Activated T-cell treated with anti-CD3 and anti-CD28 coated beads, Interleukin-2, amount 50 U/mL, for 48 hours (primary cell): ENCODE measurements around the gene GYS1.
A peak's percentile ranks its signal among the peaks of the same experiment; 100 is the strongest.

Experiments
- DNase-seq, 2 experiments: peaks; one replicate each; pipeline ENCODE4 v3.0.0-alpha.2; 2020

The GYS1 gene

GRCh38 chr19:48962849-48963165 lies 30.3 kb downstream of the GYS1 start:
- peak in 1 of 2 experiments; percentile 21 for DNase-seq

- peak; percentile 48 to 55 for DNase-seq
Measured at GRCh38 chr19:48962029-48962848, 30.9 kb downstream of the GYS1 start.

- DNase-seq = peak in 1 of 2 experiments; percentile 19
Measured at GRCh38 chr19:48961673-48962028, 31.5 kb downstream of the GYS1 start.

GRCh38 chr19:48961051-48961649 lies 32.0 kb downstream of the GYS1 start:
- DNase-seq = peak in 1 of 2 experiments; percentile 25

- DNase-seq = no peak
Measured at GRCh38 chr19:48959341-48960239, 33.5 kb downstream of the GYS1 start.

- DNase-seq = no peak
Measured at GRCh38 chr19:48958006-48958405, 35.1 kb downstream of the GYS1 start.

- DNase-seq = no peak
Measured at GRCh38 chr19:48955308-48955958, 37.7 kb downstream of the GYS1 start.

- peak; percentile 97 to 98 for DNase-seq
Measured at GRCh38 chr19:48954595-48955307, 38.4 kb downstream of the GYS1 start, which contains the start of gene BAX. BAX (plus strand) TSS chr19:48954875; CDS start chr19:48954929, 54 bp downstream.

- DNase-seq = peak in 1 of 2 experiments; percentile 26
Measured at GRCh38 chr19:48953990-48954594, 39.0 kb downstream of the GYS1 start.

GRCh38 chr19:48953141-48953540 lies 40.0 kb downstream of the GYS1 start:
- no peak for DNase-seq

- DNase-seq = no peak
Measured at GRCh38 chr19:48950830-48951519, 42.1 kb downstream of the GYS1 start.

GRCh38 chr19:48950159-48950558 lies 43.0 kb downstream of the GYS1 start:
- DNase-seq = no peak

GRCh38 chr19:48947258-48947542 lies 45.9 kb downstream of the GYS1 start:
- no peak for DNase-seq

GRCh38 chr19:48946463-48947257 lies 46.4 kb downstream of the GYS1 start:
- DNase-seq = no peak

- no peak for DNase-seq
Measured at GRCh38 chr19:48945817-48946216, 47.3 kb downstream of the GYS1 start.

- no peak for DNase-seq
Measured at GRCh38 chr19:48945415-48945814, 47.7 kb downstream of the GYS1 start.

GRCh38 chr19:48943081-48943480 lies 50.0 kb downstream of the GYS1 start:
- no peak for DNase-seq

GRCh38 chr19:48940902-48941301 lies 52.2 kb downstream of the GYS1 start:
- no peak for DNase-seq

- DNase-seq = no peak
Measured at GRCh38 chr19:48938256-48938655, 54.9 kb downstream of the GYS1 start.

GRCh38 chr19:48935864-48936263 lies 57.2 kb downstream of the GYS1 start:
- DNase-seq = no peak

- no peak for DNase-seq
Measured at GRCh38 chr19:48934837-48935236, 58.3 kb downstream of the GYS1 start.
